Vagina (tissue), 2 donors: ENCODE data around the gene BMPR1A.

Experiments
- POLR2AphosphoS5 ChIP-seq, 2 donors: sonication (generic); formaldehyde crosslinking; IDR thresholded peaks; one replicate each; pipeline ENCODE4 v1.9.0; 2017; ENCODE audit warnings: antibody characterized with exemption in 2 of 2, mild to moderate bottlenecking in 2 of 2, low read depth in 1 of 2; ENCODE audit not compliant: insufficient read depth in 1 of 2
- TF ChIP-seq, protein P1 (sequence below), 3 experiments: fragments of 450-650 bp in 2 of 3; fragments of 200-600 bp in 1 of 3; sonication (generic) in 1 of 3; IDR thresholded peaks; one replicate each; pipeline ENCODE4 v1.5.1; 2017 to 2019; ENCODE audit warnings: antibody characterized with exemption in 3 of 3, mild to moderate bottlenecking in 2 of 3, moderate library complexity in 2 of 3

DNA sequence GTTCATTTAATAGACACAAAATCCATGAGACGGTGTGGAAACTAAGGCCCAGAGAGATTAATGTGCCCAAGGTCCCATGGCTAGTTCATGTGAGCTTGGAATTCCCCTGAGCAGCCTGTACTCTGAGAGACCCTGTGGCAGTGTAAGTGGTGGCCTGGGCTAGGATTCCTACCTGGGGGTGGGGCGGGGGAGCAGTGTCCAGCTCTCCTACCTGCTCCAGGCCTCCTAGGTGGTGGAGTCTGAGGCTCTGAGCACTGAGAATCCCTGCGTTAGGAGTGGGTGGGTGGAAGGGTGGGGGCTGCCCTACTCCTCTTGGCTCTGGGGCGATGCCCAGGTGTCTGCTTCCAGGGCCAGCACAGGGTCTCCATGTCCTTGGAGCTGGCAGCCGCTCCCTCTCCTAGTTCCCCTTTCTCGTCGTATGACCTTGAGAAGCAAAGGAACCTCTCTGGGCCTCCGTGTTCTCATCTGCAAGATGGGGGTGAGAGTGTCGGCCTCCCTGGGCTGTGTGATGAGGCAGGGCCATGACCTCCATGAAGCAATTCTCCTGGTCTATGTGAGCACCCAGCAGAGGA lies 204.5 kb downstream of the BMPR1A start:
- TF ChIP-seq, protein P1, sequence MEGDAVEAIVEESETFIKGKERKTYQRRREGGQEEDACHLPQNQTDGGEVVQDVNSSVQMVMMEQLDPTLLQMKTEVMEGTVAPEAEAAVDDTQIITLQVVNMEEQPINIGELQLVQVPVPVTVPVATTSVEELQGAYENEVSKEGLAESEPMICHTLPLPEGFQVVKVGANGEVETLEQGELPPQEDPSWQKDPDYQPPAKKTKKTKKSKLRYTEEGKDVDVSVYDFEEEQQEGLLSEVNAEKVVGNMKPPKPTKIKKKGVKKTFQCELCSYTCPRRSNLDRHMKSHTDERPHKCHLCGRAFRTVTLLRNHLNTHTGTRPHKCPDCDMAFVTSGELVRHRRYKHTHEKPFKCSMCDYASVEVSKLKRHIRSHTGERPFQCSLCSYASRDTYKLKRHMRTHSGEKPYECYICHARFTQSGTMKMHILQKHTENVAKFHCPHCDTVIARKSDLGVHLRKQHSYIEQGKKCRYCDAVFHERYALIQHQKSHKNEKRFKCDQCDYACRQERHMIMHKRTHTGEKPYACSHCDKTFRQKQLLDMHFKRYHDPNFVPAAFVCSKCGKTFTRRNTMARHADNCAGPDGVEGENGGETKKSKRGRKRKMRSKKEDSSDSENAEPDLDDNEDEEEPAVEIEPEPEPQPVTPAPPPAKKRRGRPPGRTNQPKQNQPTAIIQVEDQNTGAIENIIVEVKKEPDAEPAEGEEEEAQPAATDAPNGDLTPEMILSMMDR (IDR thresholded peaks at IDR 0.05): no peak
- TF ChIP-seq POLR2AphosphoS5 (IDR thresholded peaks at IDR 0.05; ENCODE audit: insufficient read depth in 1 of 2, low read depth in 1 of 2): no peak
